Colonic mucosa (tissue), 4 donors: ENCODE data around the gene FGGY. TPM values are rescaled to one million over a fixed set of nuclear protein-coding genes. Genes with fewer than 3 reads are reported as not detected.
A peak's percentile ranks its signal among the peaks of the same experiment; 100 is the strongest.

ENCODE experiments used
- DNase-seq: peaks from one replicate; pipeline ENCODE4 v3.0.0-alpha.2; 2020
- H3K27ac ChIP-seq: fragments of 200-600 bp; one replicate; pipeline ENCODE4 v1.8.0; 2021
- H3K27me3 ChIP-seq: fragments of 200-600 bp; one replicate; pipeline ENCODE4 v1.8.0; 2021
- H3K36me3 ChIP-seq: fragments of 200-600 bp; one replicate; pipeline ENCODE4 v1.8.0; 2021
- H3K4me1 ChIP-seq: fragments of 200-600 bp; one replicate; pipeline ENCODE4 v1.8.0; 2021; ENCODE audit warnings: mild to moderate bottlenecking
- H3K4me3 ChIP-seq: fragments of 200-600 bp; one replicate; pipeline ENCODE4 v1.8.0; 2021
- H3K9ac ChIP-seq, 2 donors: one replicate each; pipeline ENCODE4 v1.7.0; 2013; ENCODE audit warnings: control low read depth in 2 of 2, low read depth in 2 of 2, low read length in 2 of 2
- H3K9me3 ChIP-seq: fragments of 200-600 bp; one replicate; pipeline ENCODE4 v1.8.0; 2021
- CTCF ChIP-seq: fragments of 200-600 bp; IDR thresholded peaks from one replicate; pipeline ENCODE4 v1.8.0; 2022; ENCODE audit warnings: antibody characterized with exemption, mild to moderate bottlenecking
- intact Hi-C: fragments of 100-400 bp; cut with DNase I; formaldehyde crosslinking; loops from one replicate; pipeline ENCODE4 v1.14.1; 2022
- total RNA-seq, 2 donors: library from RNA; stranded (reverse); fragmentation: NEBNext Ultra II Directional in 1 of 2; extraction: Animal tissue kit (Norgen Biotek cat#: 25700) in 1 of 2; gene quantifications; one replicate each; pipeline ENCODE4 v1.2.1, GENCODE V29; 2021
- donor health status: healthy.
- donor health status: DM: no; HTN: no; CAD: no.
- donor health status: DM: no; HTN: no; CAD: no.

FGGY gene
- total RNA-seq, 2 donors from 2014 or later: 12.5 to 19.5 TPM

GRCh38 chr1:59427784-59428183, 130.9 kb downstream of the FGGY start:
- no peak for TF ChIP-seq CTCF
- Histone ChIP-seq H3K27me3 (no peaks in the 10 kb centered on the region), H3K9ac (no peak overlapping the region), H3K4me3 (no peak overlapping the region), H3K9me3 (no peaks in the 10 kb centered on the region), H3K36me3 (no peaks in the 10 kb centered on the region), H3K4me1 (peaks cover 5% of the 10 kb centered on the region), H3K27ac (no peak overlapping the region)
- DNase-seq: no peak
- intact Hi-C loops: no loop called here

GRCh38 chr1:59428828-59429227, 131.9 kb downstream of the FGGY start:
- no peak overlapping the region for H3K27ac ChIP-seq
- DNase-seq: peak; percentile 54
- H3K36me3 ChIP-seq: no peaks in the 10 kb centered on the region
- H3K4me3 ChIP-seq: no peak overlapping the region
- H3K9me3 ChIP-seq: no peaks in the 10 kb centered on the region
- H3K9ac ChIP-seq: no peak overlapping the region
- no peak for TF ChIP-seq CTCF
- no peaks in the 10 kb centered on the region for H3K27me3 ChIP-seq
- intact Hi-C loops: no loop called here
- peaks cover 5% of the 10 kb centered on the region for H3K4me1 ChIP-seq

GRCh38 chr1:59429656-59430055, 132.8 kb downstream of the FGGY start:
- intact Hi-C loops: no loop called here
- DNase-seq: no peak
- Histone ChIP-seq H3K4me1 (peaks cover 5% of the 10 kb centered on the region), H3K9me3 (no peaks in the 10 kb centered on the region), H3K9ac (no peak overlapping the region), H3K4me3 (no peak overlapping the region), H3K27ac (no peak overlapping the region), H3K36me3 (no peaks in the 10 kb centered on the region), H3K27me3 (no peaks in the 10 kb centered on the region)
- TF ChIP-seq CTCF: no peak

- no peaks in the 10 kb centered on the region for H3K27me3 ChIP-seq
- no peak for TF ChIP-seq CTCF
- no peak overlapping the region for H3K9ac ChIP-seq
- DNase-seq: no peak
- no peaks in the 10 kb centered on the region for H3K9me3 ChIP-seq
- no peaks in the 10 kb centered on the region for H3K36me3 ChIP-seq
- H3K4me3 ChIP-seq: no peak overlapping the region
- peaks cover 5% of the 10 kb centered on the region for H3K4me1 ChIP-seq
- intact Hi-C loops: no loop called here
- no peak overlapping the region for H3K27ac ChIP-seq
These were observed 134.8 kb downstream of the FGGY start for GRCh38 chr1:59431566-59432294.

- Histone ChIP-seq H3K36me3 (no peaks in the 10 kb centered on the region), H3K4me1 (peaks cover 5% of the 10 kb centered on the region), H3K4me3 (no peak overlapping the region), H3K9me3 (no peaks in the 10 kb centered on the region), H3K9ac (no peak overlapping the region), H3K27ac (peak overlapping the region; percentile 45), H3K27me3 (no peaks in the 10 kb centered on the region)
- no peak for DNase-seq
- intact Hi-C loops: no loop called here
- TF ChIP-seq CTCF: no peak
These were observed 135.9 kb downstream of the FGGY start for GRCh38 chr1:59432531-59433439.
